Calu3 (cell line): ENCODE data around the gene SMIM20. TPM values are rescaled to one million over a fixed set of nuclear protein-coding genes. Genes with fewer than 3 reads are reported as not detected.

Experiments used
- BruUV-seq: library from RNA; stranded (reverse); fragments of 400-500 nt; replicated peaks from 2 replicates; lab custom pipeline; 2021; lab: Mats Ljungman, UMichigan
- CTCF ChIA-PET: fragments of 300-600 bp; sonication (Branson Sonifier 250); formaldehyde crosslinking; loops from one replicate; lab custom pipeline; 2022; ENCODE audit warnings: antibody characterized with exemption; lab: Charles Lee
- DNase-seq: peaks from one replicate; pipeline ENCODE4 v3.0.0; 2022
- H3K27ac Mint-ChIP-seq: one replicate; pipeline ENCODE4 v1.8.0; 2022; ENCODE audit warnings: mixed read lengths; ENCODE audit not compliant: unreplicated experiment
- H3K27me3 Mint-ChIP-seq: one replicate; pipeline ENCODE4 v1.8.0; 2022; ENCODE audit warnings: mixed read lengths; ENCODE audit not compliant: unreplicated experiment
- H3K36me3 Mint-ChIP-seq: one replicate; pipeline ENCODE4 v1.8.0; 2022; ENCODE audit warnings: mild to moderate bottlenecking, moderate library complexity, mixed read lengths; ENCODE audit not compliant: insufficient read depth, unreplicated experiment
- H3K4me1 Mint-ChIP-seq: one replicate; pipeline ENCODE4 v1.8.0; 2022; ENCODE audit warnings: mild to moderate bottlenecking, low read depth, mixed read lengths; ENCODE audit not compliant: unreplicated experiment
- H3K4me3 Mint-ChIP-seq: one replicate; pipeline ENCODE4 v1.8.0; 2022; ENCODE audit warnings: mild to moderate bottlenecking, low read depth, moderate library complexity, mixed read lengths; ENCODE audit not compliant: unreplicated experiment
- H3K9me3 Mint-ChIP-seq: one replicate; pipeline ENCODE4 v1.8.0; 2022; ENCODE audit warnings: low read depth, mixed read lengths; ENCODE audit not compliant: unreplicated experiment
- intact Hi-C: fragments of 100-400 bp; cut with micrococcal nuclease; formaldehyde crosslinking; loops from one replicate; pipeline ENCODE4 v1.10.0; 2022; ENCODE audit not compliant: unreplicated experiment
- total RNA-seq: library from RNA; stranded (reverse); gene quantifications from 2 replicates; pipeline ENCODE4 v1.2.3, GENCODE V29; 2022
- TF ChIP-seq, protein P1 (sequence below): fragments of 200-600 bp; IDR thresholded peaks from one replicate; pipeline ENCODE4 v1.8.0; 2022; ENCODE audit warnings: antibody characterized with exemption; ENCODE audit not compliant: unreplicated experiment

The SMIM20 gene
- total RNA-seq, 1 experiment from 2014 or later: 21.0 TPM

GRCh38 chr4:25928379-25929297 lies 14.6 kb downstream of the SMIM20 start:
- no peak overlapping the region for H3K4me3 Mint-ChIP-seq
- intact Hi-C loops: no loop called here
- CTCF ChIA-PET: interaction anchor here (0.7 kb wide), 1 partner anchor 63 kb away, joined by 3 read pairs; no protein-coding TSS in a partner anchor

GRCh38 chr4:25929298-25929686 lies 15.3 kb downstream of the SMIM20 start:
- intact Hi-C loops: no loop called here
- H3K27ac Mint-ChIP-seq: no peak overlapping the region

More at GRCh38 chr4:25928379-25929297, 14.6 kb downstream of the SMIM20 start:
- Mint-ChIP-seq H3K27me3 (no peaks in the 10 kb centered on the region), H3K4me1 (no peaks in the 10 kb centered on the region), H3K9me3 (no peaks in the 10 kb centered on the region), H3K27ac (no peak overlapping the region), H3K36me3 (no peaks in the 10 kb centered on the region)
- TF ChIP-seq, protein P1, sequence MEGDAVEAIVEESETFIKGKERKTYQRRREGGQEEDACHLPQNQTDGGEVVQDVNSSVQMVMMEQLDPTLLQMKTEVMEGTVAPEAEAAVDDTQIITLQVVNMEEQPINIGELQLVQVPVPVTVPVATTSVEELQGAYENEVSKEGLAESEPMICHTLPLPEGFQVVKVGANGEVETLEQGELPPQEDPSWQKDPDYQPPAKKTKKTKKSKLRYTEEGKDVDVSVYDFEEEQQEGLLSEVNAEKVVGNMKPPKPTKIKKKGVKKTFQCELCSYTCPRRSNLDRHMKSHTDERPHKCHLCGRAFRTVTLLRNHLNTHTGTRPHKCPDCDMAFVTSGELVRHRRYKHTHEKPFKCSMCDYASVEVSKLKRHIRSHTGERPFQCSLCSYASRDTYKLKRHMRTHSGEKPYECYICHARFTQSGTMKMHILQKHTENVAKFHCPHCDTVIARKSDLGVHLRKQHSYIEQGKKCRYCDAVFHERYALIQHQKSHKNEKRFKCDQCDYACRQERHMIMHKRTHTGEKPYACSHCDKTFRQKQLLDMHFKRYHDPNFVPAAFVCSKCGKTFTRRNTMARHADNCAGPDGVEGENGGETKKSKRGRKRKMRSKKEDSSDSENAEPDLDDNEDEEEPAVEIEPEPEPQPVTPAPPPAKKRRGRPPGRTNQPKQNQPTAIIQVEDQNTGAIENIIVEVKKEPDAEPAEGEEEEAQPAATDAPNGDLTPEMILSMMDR: no peak
- no peak for DNase-seq
- BruUV-seq: no TSS peak

GRCh38 chr4:25930731-25931354 lies 16.8 kb downstream of the SMIM20 start:
- TF ChIP-seq, protein P1: no peak
- Mint-ChIP-seq H3K4me1 (no peaks in the 10 kb centered on the region), H3K27me3 (no peaks in the 10 kb centered on the region), H3K27ac (no peak overlapping the region), H3K9me3 (no peaks in the 10 kb centered on the region), H3K4me3 (no peak overlapping the region), H3K36me3 (no peaks in the 10 kb centered on the region)
- CTCF ChIA-PET: no interaction called here
- DNase-seq: no peak
- BruUV-seq: no TSS peak
- intact Hi-C loops: no loop called here

More at GRCh38 chr4:25929298-25929686, 15.3 kb downstream of the SMIM20 start:
- Mint-ChIP-seq H3K4me1 (no peaks in the 10 kb centered on the region), H3K27me3 (no peaks in the 10 kb centered on the region), H3K9me3 (no peaks in the 10 kb centered on the region), H3K36me3 (no peaks in the 10 kb centered on the region), H3K4me3 (no peak overlapping the region)
- TF ChIP-seq, protein P1: no peak
- BruUV-seq: no TSS peak
- CTCF ChIA-PET: no interaction called here
- no peak for DNase-seq

GRCh38 chr4:25936696-25937095 lies 22.7 kb downstream of the SMIM20 start:
- no peak overlapping the region for H3K27ac Mint-ChIP-seq
- intact Hi-C loops: no loop called here
- TF ChIP-seq, protein P1: no peak
- peaks cover 24% of the 10 kb centered on the region for H3K27me3 Mint-ChIP-seq
- H3K36me3 Mint-ChIP-seq: no peaks in the 10 kb centered on the region
- H3K4me1 Mint-ChIP-seq: no peaks in the 10 kb centered on the region
- H3K9me3 Mint-ChIP-seq: no peaks in the 10 kb centered on the region
- DNase-seq: no peak
- CTCF ChIA-PET: interaction anchor here (0.6 kb wide), 1 partner anchor 423 kb away, joined by 3 read pairs; no protein-coding TSS in a partner anchor
- BruUV-seq: no TSS peak
- H3K4me3 Mint-ChIP-seq: no peak overlapping the region
